Measurements from ENCODE around the gene PCYT2.

Gene PCYT2

DNA sequence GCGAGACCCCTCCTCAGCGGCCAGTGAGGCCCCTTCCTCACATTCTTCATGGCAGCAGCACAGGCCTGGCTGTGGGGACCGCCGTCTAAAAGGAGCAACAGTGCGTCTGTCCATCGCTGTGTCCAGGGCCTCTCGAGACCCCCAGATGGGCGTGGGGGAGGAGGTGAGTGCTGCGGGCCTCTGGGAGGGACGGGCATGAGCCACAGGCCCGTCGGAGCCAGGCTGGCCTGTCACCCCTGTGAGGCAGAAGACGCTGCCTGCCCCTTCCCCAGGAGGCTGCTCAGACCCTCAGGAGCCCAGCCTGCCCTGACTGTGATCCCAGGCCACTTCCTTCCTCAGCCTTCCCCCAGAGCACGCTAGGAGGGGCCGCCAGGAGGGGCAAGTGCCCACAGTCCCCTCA, 28.0 kb upstream of the PCYT2 start:
- Histone ChIP-seq H3K27me3 (ENCODE audit: control insufficient read depth, insufficient read depth, low read length) (no peaks in the 10 kb centered on the region), H3K9ac (ENCODE audit: low read length) (no peak overlapping the region), H3K36me3 (ENCODE audit: control insufficient read depth, insufficient read depth, low read length) (no peaks in the 10 kb centered on the region), H3K4me1 (ENCODE audit: control insufficient read depth, insufficient read depth, low read length) (peaks cover 4% of the 10 kb centered on the region), H3K27ac (ENCODE audit: low read depth, low read length) (no peak overlapping the region), H3K4me3 (ENCODE audit: low read length) (no peak overlapping the region)

DNA sequence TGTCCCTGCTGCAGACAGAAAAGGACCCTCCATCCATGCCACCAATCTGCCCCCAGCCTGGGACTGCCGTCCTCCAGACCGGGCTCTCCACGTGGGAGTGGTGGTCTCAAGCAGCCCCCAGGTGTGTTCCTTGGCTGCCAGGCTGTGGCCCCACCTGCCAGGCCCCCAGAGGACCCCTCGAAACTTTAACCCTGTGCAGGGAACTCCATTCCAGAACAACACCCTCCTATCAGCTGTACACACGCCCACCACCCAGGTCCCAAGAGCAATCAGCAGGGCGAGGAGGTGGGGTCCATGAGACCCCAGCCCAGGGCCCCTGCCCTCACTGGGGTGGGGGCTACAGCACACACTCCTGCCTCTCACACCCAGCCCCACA, 24.5 kb upstream of the PCYT2 start:
- Histone ChIP-seq H3K4me3 (ENCODE audit: low read length) (no peak overlapping the region), H3K36me3 (ENCODE audit: control insufficient read depth, insufficient read depth, low read length) (no peaks in the 10 kb centered on the region), H3K9ac (ENCODE audit: low read length) (no peak overlapping the region), H3K27me3 (ENCODE audit: control insufficient read depth, insufficient read depth, low read length) (peaks cover 5% of the 10 kb centered on the region), H3K27ac (ENCODE audit: low read depth, low read length) (no peak overlapping the region), H3K4me1 (ENCODE audit: control insufficient read depth, insufficient read depth, low read length) (peaks cover 4% of the 10 kb centered on the region)

DNA sequence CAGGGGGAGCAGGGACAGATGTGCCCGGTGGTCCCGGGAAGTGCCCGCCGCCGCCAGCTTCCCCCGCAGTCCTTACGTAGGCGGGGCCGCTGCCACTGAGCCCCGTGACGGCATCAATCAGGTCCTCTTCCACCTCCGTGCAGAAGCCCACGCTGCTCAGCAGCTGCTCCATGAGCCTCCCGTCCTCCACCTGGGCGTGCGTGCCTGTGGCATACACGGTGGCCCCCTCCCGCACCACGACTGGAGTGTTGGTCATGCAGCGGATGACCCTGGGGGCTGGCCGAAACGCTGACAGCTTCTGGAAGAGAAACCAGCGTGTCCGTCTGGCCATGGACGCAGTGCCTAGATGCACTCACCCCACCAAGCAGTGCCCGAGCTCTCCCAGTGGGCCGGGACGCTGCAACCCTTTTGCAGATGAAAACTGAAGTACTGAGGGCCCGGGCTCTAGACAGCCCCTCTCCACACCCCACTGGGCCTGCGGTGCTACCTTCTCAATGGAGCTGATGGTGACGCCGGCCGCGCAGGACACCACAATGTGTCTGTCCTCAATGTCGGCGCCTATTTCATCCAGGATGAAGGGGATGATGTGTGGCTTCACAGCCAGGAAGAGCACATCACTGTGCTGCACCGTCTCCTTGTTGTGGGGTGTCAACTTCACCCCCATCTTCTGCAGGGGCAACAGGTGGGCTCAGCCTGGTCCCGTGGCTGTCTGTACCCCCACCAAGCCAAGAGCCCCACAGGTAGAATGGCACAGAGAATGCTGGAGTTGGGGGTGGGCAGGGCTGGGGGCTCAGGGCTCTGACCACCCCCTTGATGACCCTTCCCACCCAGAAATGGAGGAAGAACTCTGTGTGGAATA, 23.9 kb upstream of the PCYT2 start:
- Histone ChIP-seq H3K27me3 (ENCODE audit: control insufficient read depth, insufficient read depth, low read length) (peaks cover 5% of the 10 kb centered on the region), H3K36me3 (ENCODE audit: control insufficient read depth, insufficient read depth, low read length) (no peaks in the 10 kb centered on the region), H3K4me1 (ENCODE audit: control insufficient read depth, insufficient read depth, low read length) (peaks cover 4% of the 10 kb centered on the region), H3K9ac (ENCODE audit: low read length) (no peak overlapping the region), H3K27ac (ENCODE audit: low read depth, low read length) (no peak overlapping the region), H3K4me3 (ENCODE audit: low read length) (no peak overlapping the region)

GRCh38 chr17:81934098-81934757, 23.0 kb upstream of the PCYT2 start:
- H3K4me3 ChIP-seq (ENCODE audit: low read length): no peak overlapping the region
- no peak overlapping the region for H3K27ac ChIP-seq (ENCODE audit: low read depth, low read length)
- H3K9ac ChIP-seq (ENCODE audit: low read length): no peak overlapping the region
- H3K4me1 ChIP-seq (ENCODE audit: control insufficient read depth, insufficient read depth, low read length): peaks cover 4% of the 10 kb centered on the region
- H3K36me3 ChIP-seq (ENCODE audit: control insufficient read depth, insufficient read depth, low read length): no peaks in the 10 kb centered on the region
- peaks cover 5% of the 10 kb centered on the region for H3K27me3 ChIP-seq (ENCODE audit: control insufficient read depth, insufficient read depth, low read length)

DNA sequence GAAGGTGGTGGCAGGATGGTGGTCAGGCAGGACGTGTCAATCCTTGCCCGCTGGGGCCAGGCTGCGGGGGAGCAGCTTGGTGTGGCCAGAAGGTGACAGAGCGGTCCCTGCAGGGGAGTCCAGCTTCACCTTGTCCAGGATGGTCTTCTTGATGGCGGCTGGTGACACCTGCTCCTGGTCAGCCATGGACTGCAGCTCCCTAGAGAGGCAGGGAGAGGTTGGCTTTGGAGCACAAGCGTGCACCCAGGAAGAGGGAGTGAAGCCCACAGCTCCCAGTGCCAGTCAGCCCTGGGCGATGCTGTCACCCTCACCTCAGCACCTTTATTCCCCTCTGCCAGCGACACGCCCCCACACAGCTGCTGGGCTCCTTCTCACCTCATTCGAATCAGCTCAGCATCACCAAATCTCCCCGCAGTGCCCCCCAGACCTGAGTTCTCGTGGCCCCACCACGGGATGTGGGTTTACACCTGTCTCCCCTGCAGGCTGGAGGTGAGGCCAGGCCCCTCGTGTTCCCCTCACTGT, 22.0 kb upstream of the PCYT2 start:
- H3K36me3 ChIP-seq (ENCODE audit: control insufficient read depth, insufficient read depth, low read length): no peaks in the 10 kb centered on the region
- no peak overlapping the region for H3K27ac ChIP-seq (ENCODE audit: low read depth, low read length)
- H3K27me3 ChIP-seq (ENCODE audit: control insufficient read depth, insufficient read depth, low read length): peaks cover 5% of the 10 kb centered on the region
- no peak overlapping the region for H3K4me3 ChIP-seq (ENCODE audit: low read length)
- peaks cover 4% of the 10 kb centered on the region for H3K4me1 ChIP-seq (ENCODE audit: control insufficient read depth, insufficient read depth, low read length)
- no peak overlapping the region for H3K9ac ChIP-seq (ENCODE audit: low read length)

DNA sequence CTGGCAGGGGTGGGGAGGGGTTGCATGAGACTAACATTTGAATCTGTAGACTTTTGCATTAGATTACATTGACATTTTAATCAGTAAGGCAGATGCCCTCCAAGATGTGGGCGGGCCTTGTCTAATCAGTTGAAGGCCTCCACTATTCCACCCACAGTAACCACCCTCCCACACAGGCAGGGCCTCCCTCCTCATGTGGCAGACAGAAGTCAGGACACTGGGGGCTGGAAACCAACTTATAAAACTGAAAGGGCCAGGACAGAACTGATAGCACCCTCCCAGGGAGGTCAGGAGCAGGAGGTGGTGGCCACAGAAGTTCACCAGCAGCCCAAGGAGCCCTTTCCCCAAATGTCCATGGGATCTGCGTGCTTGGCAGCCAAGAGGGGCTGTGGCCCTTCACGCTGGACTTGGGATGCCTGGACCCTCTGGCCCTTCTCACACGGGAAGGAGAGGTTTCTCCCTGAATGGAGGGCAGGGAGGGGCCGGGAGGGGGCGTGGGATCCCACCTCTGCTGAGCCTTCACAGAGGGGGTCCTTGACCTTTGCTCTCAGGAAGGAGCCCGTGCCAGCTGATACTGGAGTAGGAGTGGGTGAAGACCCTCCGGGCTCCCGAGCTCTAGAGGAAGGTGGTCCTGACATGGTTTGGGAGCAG, 21.3 kb upstream of the PCYT2 start:
- H3K27ac ChIP-seq (ENCODE audit: low read depth, low read length): no peak overlapping the region
- H3K4me3 ChIP-seq (ENCODE audit: low read length): no peak overlapping the region
- H3K4me1 ChIP-seq (ENCODE audit: control insufficient read depth, insufficient read depth, low read length): peaks cover 4% of the 10 kb centered on the region
- H3K27me3 ChIP-seq (ENCODE audit: control insufficient read depth, insufficient read depth, low read length): peaks cover 5% of the 10 kb centered on the region
- H3K9ac ChIP-seq (ENCODE audit: low read length): no peak overlapping the region
- H3K36me3 ChIP-seq (ENCODE audit: control insufficient read depth, insufficient read depth, low read length): no peaks in the 10 kb centered on the region

- no peaks in the 10 kb centered on the region for H3K36me3 ChIP-seq (ENCODE audit: control insufficient read depth, insufficient read depth, low read length)
- no peak overlapping the region for H3K4me3 ChIP-seq (ENCODE audit: low read length)
- H3K27ac ChIP-seq (ENCODE audit: low read depth, low read length): no peak overlapping the region
- no peak overlapping the region for H3K9ac ChIP-seq (ENCODE audit: low read length)
- H3K4me1 ChIP-seq (ENCODE audit: control insufficient read depth, insufficient read depth, low read length): peaks cover 3% of the 10 kb centered on the region
- H3K27me3 ChIP-seq (ENCODE audit: control insufficient read depth, insufficient read depth, low read length): peaks cover 5% of the 10 kb centered on the region
Observed at GRCh38 chr17:81931557-81932332, 20.5 kb upstream of the PCYT2 start.

DNA sequence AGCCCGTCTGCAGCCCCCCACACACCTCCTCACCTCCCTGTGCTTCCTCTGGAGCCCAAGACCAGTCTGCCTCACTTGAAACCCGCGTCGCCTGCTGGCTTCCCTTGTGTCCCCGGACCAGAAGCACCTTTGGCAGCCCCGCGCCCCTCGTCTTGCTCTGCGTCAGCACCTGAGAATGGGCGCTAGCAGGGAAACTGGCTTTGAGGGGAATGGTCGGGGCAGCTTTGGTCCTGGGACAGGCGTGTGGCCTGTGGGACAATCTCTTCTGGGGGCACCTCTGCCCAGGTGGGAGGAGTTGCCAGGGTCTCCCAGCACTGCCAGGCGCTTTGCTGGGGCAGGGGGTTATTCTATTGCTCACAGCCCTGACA, 20.0 kb upstream of the PCYT2 start:
- H3K36me3 ChIP-seq (ENCODE audit: control insufficient read depth, insufficient read depth, low read length): no peaks in the 10 kb centered on the region
- peaks cover 5% of the 10 kb centered on the region for H3K27me3 ChIP-seq (ENCODE audit: control insufficient read depth, insufficient read depth, low read length)
- H3K4me1 ChIP-seq (ENCODE audit: control insufficient read depth, insufficient read depth, low read length): peaks cover 2% of the 10 kb centered on the region
- H3K27ac ChIP-seq (ENCODE audit: low read depth, low read length): no peak overlapping the region
- no peak overlapping the region for H3K4me3 ChIP-seq (ENCODE audit: low read length)
- H3K9ac ChIP-seq (ENCODE audit: low read length): no peak overlapping the region

DNA sequence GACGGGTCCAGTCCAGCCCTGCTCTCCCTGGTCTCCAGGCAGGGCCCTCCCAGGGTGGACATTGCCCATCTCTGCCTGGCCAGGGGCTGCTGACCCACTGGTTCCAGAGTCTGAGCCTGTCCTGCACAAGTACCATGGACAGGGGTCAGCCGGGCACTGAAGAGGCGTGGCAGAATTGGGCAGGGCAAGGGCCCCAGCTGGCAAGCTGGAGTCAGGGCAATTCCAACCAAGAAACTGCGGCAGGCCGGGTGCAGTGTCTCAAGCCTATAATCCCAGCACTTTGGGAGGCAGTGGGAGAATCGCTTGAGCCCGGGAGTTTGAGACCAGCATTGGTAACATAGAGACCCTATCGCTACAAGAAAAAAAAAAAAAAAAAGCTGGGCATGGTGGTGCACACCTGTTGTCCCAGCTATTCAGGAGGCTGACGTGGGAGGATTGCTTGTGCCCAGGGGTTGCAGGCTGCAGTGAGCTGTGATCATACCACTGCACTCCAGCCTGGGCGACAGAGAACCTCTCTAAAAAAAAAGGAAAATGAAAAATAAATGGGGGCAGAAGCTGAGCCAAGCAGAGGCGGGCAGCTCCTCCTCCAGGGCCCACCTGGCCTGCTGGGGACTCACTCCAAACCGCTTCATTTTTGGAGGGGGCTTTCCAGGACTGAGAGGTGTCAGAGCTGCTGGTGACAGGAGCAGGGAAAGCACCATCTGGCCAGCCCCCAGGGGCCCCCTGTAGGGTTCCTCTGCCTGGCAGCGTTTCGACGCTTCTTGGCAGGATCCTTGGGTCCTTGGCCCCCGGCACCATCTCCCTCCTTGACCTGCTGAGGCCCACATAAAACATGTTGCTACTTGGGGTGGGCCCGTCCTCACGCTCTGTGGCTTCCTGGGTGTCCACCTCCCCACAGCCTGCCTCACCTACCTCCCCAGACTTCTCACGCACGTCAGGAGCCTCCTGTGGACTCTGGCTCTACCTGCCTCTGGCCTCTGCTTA, 19.2 kb upstream of the PCYT2 start:
- Histone ChIP-seq H3K4me1 (ENCODE audit: control insufficient read depth, insufficient read depth, low read length) (peaks cover 6% of the 10 kb centered on the region), H3K4me3 (ENCODE audit: low read length) (no peak overlapping the region), H3K36me3 (ENCODE audit: control insufficient read depth, insufficient read depth, low read length) (no peaks in the 10 kb centered on the region), H3K27ac (ENCODE audit: low read depth, low read length) (no peak overlapping the region), H3K9ac (ENCODE audit: low read length) (no peak overlapping the region), H3K27me3 (ENCODE audit: control insufficient read depth, insufficient read depth, low read length) (peaks cover 5% of the 10 kb centered on the region)

GRCh38 chr17:81929253-81930141, 18.3 kb upstream of the PCYT2 start:
- Histone ChIP-seq H3K27me3 (ENCODE audit: control insufficient read depth, insufficient read depth, low read length) (peaks cover 5% of the 10 kb centered on the region), H3K4me1 (ENCODE audit: control insufficient read depth, insufficient read depth, low read length) (peaks cover 12% of the 10 kb centered on the region), H3K9ac (ENCODE audit: low read length) (no peak overlapping the region), H3K36me3 (ENCODE audit: control insufficient read depth, insufficient read depth, low read length) (no peaks in the 10 kb centered on the region), H3K27ac (ENCODE audit: low read depth, low read length) (no peak overlapping the region), H3K4me3 (ENCODE audit: low read length) (no peak overlapping the region)

Data from rectal smooth muscle tissue (tissue), 1 donor.